T-helper 22 cell (primary cell): Measurements from ENCODE around the gene SLC9C1.

Experiments used
- DNase-seq: peaks from one replicate; pipeline ENCODE4 v3.0.0-alpha.2; 2020; ENCODE audit warnings: low read depth

Gene SLC9C1

GRCh38 chr3:112293368-112294321 lies at the start of gene SLC9C1:
SLC9C1 (minus strand) TSS chr3:112294216; CDS start chr3:112286791, 7,425 bp downstream.
- DNase-seq = no peak

DNA sequence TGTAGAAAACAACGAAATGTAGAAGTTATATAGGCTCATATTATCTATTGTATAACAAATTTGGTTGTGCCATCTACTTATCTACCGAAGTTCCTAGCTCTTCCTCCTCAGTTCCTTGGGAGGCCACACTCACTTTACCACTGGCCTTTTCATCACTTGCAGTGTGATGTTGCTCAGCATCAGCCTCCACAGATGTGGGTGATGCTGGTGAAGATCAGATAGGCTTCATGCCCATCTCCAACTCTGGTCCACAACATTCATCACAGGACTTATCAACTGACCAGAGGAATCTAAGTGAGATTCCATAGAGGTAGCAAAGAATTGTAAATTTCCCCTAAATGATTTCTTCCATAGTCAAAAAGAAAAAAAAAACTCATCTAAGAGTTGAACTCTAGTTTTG lies 47.4 kb upstream of the SLC9C1 start:
- DNase-seq = no peak

DNA sequence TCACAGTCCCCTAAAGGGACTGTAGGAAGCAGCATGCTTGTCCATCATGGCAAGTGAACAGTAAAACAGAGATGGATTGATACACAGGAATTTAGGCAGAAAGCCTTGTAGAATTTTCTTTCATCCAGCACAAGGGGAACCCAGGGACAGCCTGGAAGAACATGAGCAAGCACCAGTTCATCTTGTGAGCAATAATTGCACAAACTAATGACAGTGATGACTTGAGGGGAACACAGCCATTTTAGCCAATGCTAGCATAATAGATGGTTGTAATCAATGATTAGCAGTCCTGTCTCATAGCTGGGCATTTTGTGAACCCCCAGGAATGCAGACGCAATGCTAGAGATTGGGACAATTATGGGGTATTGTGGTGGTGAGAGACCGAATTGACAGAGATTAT lies 45.6 kb upstream of the SLC9C1 start:
- DNase-seq = no peak

GRCh38 chr3:112339134-112339533 lies 45.1 kb upstream of the SLC9C1 start:
- no peak for DNase-seq

- DNase-seq = no peak
Observed at GRCh38 chr3:112338727-112339056, 44.7 kb upstream of the SLC9C1 start.

DNA sequence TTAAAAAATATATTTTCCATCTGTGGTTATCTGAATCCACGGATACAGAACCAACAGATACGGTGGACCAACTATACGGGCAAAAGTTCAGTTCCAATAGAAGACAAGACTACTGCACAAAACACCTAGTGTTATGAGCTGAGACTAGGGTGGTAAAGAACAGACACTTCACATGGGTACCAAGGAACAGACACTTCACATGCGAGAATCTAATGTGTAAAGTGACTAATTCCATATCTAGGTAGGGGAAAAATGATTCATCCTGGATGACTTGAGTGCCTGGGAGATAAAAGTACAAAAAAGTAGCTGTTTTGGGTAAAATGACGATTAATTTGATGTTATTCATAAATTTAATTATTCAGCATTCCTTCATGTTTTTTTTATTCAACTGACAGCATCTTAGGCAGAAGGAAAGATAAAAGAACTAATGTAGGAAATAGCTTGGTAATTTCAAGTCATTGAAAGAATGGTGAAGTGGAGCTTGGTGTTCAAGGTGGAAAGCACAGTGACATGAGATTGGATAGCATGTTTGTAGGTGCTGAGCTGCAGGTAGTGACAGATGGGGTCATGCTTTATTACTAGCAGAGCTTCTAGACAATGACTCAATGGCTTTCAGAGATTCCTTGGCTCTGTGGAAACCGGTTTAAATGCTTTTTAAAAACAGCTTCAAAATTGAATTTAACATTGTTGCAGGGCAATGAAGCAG lies 44.2 kb upstream of the SLC9C1 start:
- no peak for DNase-seq

DNA sequence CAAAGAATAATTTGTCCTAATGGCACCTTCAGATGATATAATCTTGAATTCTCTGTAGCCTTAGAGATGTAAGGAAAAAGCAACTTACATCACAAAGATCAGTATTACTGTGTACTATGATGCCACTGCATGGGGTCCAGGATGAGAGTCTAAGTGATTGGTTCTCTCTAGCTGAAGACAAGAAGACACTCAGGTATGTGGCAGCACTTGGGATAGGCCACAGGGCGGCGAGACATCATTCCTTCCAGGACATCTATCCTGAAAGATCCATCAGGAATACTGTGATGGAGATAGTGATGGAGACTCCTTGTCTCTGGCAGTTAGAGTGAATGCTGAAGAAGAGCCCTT lies 41.4 kb upstream of the SLC9C1 start:
- DNase-seq = no peak

DNA sequence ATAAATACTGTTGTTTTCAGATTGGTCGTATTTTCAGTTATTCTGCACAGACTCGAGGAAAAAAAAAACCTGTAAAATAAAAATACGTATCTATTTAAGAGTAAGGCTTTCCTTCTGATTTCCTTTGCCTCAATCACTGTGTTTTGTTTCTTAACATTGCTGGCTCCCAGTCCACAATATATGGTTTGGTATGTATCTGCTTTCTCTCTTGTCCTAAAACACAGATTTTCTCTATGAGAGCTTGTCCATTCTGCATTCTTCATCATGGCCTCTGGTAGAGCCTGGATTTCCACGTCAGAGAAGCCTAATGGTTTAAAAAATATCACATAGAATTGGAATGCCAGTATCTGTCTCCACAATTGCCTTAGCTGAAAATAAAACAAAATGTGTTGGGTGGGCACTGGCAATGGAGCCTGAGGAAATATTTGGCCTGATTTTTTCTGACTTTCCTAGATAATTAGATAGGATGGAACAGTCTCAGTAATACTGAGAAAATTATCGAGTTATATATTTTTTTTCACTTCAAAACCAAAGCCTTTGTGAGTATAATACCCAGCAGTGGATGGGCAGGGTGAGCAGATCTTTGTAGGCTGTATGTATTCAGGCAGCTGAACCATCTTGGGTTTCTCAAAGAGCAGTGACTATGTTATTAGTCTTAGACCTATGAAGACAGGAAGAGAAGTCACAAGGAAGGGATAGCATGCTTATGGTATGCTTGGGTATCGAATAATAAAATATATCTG lies 40.8 kb upstream of the SLC9C1 start:
- DNase-seq = no peak

GRCh38 chr3:112333381-112334317 lies 39.6 kb upstream of the SLC9C1 start:
- DNase-seq = no peak

DNA sequence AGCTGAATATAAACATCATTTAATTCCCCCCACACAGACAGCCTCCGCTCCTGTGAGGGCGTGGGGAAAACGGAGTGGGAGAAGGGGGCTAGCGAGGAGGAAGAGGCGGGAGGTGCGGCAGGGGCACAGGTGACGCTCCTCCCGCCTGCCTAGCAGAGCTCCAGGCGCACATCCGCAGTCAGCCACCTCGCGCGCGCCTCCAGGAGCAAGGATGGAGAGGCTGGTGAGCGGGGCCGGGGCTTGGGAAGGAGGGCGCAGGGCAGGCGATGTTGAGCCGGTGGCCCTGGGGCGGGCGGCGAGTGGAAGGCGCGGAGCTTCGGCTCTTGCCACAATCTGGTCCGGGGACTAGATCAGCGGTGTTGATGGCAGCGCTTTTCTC lies 39.0 kb upstream of the SLC9C1 start, which contains the start of gene CD200:
TSS of gene CD200 (plus strand) at position 155 of the 379 bp plus-strand sequence. CDS start at position 212, 57 bp downstream.
- DNase-seq = peak; percentile 4

DNA sequence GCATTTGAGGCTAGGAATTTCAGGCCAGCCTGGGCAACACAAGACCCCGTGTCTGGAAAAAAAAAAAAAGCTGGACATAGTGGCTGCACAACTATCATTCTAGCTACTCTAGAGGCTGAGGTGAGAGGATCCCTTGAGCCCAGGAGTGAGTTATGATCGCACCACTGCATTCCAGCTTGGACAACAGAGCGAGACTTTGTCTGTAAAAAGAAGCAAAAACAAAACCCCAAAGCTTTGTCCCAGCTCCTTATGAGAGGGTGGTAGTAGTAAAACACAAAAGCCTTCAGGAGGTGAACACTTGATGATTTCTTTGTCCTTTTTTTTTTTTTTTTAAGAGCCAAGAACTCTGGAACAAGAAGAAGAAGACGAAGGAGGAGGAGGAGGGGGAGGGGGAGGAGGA lies 37.8 kb upstream of the SLC9C1 start:
- DNase-seq = no peak

DNA sequence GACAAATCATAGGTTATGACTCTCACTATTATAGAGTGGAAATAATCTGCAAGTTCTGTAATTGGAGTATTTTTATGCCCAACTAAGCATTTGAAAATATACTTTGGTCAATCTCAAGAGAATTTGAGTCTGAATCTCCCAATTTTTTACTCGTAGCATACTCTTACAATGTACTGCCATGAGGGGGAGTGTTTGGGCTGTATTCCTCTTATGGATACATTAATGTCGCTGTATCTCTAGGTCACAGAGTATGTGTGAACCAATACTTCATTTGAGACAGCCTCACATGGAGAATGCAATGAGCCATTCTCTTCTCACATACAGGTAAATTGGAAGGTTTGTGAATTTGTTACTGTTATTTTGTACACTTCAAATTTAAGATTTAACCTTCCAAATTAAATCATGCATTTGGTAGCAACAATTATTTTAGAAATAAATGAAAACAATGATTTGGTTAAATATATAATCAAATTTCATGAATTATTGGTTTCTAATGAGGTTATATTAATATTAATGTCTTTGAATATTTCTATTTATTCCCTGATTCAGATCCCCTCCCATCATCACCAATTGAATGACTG lies 33.4 kb upstream of the SLC9C1 start:
- no peak for DNase-seq

- no peak for DNase-seq
Observed at GRCh38 chr3:112321867-112322652, 28.0 kb upstream of the SLC9C1 start.

- no peak for DNase-seq
Observed at GRCh38 chr3:112320691-112321090, 26.7 kb upstream of the SLC9C1 start.

DNA sequence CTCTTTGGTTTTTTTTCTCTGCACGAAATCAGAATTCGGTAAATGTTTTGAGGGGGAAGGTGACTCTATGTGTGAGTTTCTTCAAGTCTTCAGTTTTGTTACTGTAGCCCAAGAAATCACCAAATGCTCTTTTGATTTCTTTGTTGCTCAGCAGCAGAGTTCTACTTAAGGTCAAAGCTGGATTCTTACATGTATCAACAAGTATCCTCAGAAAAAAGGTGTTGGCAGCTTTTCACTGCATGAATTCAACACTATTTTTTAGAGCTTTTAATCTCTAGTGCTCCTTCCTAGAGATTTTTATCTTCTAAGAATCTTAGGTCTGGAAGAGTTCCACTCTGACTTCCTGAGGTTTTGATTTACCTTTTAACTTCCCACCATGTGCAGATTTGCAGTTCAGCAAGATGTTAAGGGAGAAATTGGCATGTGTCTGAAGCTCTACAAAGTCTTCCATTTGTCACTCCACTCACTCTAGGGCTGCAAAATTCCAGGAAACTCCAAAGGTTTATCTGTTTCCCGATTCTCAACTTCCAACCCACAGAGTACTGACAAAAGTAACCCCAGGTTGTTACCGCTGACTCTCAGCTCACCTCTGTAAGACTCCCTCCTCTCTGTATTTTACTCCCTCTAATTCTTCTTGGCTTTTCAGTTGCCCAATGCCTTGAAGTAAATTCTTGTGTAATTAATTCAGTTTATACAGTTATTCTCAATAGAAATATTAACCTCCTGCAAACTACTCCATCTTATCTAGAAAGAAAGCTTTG lies 25.7 kb upstream of the SLC9C1 start:
- DNase-seq = no peak

- DNase-seq = no peak
Observed at GRCh38 chr3:112315791-112316190, 21.8 kb upstream of the SLC9C1 start.

DNA sequence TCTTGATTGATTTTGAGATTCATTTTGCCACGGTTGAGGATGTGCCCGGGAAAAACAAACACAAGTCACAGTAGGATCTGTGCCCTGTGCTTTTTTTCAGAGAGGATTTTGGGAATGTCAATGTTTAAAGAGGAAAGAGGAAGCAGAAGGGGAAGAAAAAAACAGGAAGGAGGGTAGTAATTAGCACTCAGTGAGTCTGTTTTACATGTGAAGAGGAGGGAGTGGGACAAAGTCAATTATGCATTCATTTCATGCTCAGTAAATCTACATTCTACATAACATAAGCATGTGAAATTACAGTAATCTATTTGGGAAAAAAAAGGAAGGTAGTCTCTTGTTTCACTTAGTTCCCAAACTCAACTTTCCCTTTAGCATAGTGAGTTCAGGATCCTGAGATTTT lies 20.6 kb upstream of the SLC9C1 start:
- no peak for DNase-seq

GRCh38 chr3:112308151-112308911 lies 14.3 kb upstream of the SLC9C1 start:
- DNase-seq = no peak

- no peak for DNase-seq
Observed at GRCh38 chr3:112307557-112307956, 13.5 kb upstream of the SLC9C1 start.
